UCSD-AML1 (cell line): ENCODE measurements around the gene NRG3.

ENCODE experiments used
- DNase-seq: peaks from one replicate; lab custom pipeline; 2025; ENCODE audit not compliant: unreplicated experiment; lab: John Stamatoyannopoulos, UW

Gene NRG3

GRCh38 chr10:82462910-82463551 is 588.0 kb downstream of the NRG3 start:
- DNase-seq: no peak

- DNase-seq: no peak
These were observed 588.6 kb downstream of the NRG3 start for GRCh38 chr10:82463614-82464013.

- DNase-seq: no peak
These were observed 589.3 kb downstream of the NRG3 start for GRCh38 chr10:82464191-82464818.

DNA sequence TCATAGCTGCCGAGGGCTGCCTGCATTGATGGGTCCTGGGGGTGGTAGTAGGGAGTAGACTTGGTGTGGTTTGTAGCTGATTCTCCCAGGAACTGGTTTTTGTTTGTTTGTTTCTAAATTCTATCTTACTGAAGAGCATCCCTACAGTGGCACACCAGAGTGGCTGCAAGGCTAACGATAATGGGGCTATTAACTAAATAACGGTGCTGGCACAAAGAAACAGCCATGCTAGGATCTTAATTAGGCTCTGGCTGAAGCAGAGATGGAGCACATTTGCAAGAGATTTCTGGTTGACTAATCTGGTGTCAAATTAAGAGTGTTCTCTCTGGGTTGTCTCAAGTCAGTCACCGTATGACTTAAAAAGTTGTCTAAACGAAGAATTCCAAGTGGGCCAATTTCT is 590.0 kb downstream of the NRG3 start:
- no peak for DNase-seq

- DNase-seq: no peak
These were observed 593.5 kb downstream of the NRG3 start for GRCh38 chr10:82468453-82468852.

DNA sequence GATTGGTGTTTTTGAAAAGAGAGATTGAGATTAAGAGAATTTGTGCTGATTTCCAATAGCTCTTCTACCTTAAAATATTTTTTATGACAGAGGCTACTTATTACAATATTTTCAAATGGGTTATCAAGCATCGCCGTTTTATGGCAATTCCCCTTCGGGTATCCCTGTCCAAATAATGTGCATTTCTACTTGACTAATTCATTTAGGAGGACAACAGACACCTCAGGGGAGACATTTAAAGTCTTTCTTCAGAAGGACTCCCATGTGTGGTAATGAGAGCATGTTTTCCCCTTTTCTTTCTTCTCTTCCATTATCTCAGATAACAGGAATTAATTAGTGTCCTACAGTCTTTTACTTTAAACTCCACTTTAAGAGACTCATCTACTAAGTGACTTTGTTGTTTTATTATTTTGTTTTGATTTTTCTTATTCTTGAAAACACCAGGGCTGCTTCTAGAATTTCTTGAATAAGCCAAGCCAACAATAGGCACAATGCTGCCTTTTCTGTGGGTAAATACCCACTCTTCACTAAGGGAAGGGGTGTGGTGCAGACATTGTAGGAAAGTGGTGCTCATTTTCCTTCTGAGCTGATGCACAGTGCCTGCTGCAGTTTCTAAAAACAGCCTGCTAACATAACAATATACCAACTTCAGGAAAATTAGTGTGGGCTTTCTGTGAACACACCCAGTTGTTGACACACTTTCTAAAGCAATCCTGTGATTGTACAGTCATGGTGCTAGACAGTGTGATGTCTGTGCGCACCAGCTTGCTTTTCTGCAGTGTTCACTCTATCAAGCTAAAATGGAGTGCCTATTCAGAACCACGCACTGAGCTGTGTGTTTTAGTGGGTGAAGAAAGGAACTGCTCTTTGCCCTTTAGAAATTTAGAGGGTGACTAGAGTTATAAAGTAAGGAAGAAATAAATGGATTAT is 597.7 kb downstream of the NRG3 start:
- DNase-seq: no peak

DNA sequence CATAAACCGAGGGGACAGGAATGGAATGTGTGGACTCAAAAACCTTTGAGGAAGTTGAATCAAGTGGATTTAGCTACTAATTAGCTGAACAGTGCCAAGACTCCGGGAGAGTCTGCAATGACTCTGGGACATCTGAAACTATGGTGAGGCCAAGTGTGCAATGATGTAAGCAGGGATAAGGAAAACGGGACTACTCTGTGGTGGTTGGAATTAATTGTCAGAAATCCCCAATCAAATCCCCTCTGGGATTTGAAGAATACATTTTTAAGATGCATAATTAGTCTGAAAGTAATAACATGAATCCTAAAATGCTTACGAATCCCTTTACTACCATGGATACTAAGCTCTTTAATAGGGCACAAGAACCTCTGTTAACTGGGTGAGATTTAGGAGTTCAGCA is 602.8 kb downstream of the NRG3 start:
- no peak for DNase-seq

DNA sequence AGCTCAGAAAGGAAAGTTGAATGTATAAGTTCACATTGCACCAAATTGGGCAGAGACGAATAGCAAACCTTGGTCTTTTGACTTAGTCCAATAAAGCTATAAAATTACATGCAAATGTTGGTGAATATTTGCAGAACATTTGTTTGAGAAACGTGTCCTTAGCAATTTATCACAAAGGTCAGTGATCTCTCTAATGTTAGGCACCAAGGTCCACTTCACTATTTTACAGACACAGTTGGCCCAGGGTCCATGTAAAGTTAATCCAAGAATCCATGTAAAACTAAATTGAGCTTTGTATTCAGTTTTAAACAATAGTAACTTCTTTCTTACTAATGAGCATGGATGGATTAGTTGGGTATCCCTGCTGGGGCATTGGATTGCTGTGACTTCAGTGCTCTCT is 617.7 kb downstream of the NRG3 start:
- no peak for DNase-seq

DNA sequence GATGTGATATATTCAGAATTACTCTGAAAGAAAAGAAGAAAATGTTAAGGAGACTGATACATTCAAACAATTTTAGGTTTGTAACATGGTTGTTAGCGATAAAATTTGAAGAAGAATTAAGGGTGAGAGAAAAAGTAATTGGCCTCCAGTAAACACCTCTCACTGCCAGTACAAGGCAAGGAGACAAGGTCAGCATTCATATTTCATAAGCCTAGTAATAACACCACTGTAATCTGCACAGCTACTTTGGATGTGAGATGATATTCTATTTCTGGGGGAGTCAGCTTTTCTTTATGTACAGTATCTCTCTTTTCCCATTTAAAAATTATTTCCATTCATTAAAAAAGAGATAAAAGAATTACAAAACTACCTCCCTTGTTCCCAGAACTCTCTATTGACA is 621.1 kb downstream of the NRG3 start:
- no peak for DNase-seq

- no peak for DNase-seq
These were observed 622.4 kb downstream of the NRG3 start for GRCh38 chr10:82497439-82497838.

DNA sequence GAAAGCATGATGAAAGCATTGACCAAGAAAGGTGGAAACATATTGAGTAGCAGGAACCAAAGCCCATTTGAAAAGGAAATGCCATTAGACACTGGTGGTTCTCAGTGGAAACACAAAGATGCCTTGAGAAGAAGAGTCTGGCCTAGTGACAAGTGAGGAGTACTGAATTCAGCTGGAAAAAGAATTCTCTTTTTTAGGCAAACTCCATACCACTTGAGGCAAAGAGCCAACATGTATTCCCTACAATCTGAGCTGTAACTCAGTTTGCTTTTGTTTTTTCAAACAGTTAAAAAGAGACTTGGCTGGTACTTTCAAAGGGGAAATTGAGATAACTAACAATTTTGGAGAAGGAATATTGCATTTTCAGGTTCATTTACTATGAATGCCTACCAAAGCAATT is 624.0 kb downstream of the NRG3 start:
- DNase-seq: no peak

DNA sequence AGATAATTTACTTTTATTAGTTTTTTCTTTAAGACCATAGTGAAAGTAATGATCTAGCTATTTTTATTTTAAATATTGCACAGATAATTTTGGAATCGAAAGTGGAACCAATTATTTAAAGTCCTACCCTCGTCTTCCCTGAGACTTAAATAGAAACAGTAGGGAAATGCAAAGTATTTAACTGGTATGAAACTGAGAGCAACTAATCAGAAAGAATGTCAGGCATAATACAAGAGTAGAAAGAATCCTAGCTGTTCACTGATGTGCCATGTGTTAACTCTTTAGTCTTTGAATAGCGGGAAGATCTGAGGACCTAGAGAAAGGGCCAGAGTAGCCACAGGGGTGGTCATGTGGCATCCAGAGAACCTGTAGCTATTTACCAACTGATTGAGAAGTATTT is 630.0 kb downstream of the NRG3 start:
- DNase-seq: no peak

GRCh38 chr10:82506680-82507376 is 631.8 kb downstream of the NRG3 start:
- no peak for DNase-seq

DNA sequence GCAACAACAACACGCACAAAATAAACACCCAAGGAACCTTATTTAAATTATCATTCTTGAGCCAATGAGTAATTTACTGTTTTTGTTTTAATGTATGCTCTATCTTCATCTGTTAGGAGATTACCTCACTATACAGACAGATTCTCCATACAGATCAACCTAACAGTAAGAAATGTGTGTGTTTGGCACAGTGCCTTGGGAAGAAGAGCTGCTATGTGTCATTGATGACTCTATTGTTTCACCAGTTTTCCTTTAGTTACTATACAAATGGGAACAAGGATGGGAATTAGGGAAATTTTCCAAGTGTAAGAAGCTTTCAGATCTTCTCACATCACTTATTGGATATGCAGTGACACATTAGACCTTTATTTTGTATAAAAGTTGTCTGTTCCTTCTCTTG is 640.3 kb downstream of the NRG3 start:
- DNase-seq: no peak

DNA sequence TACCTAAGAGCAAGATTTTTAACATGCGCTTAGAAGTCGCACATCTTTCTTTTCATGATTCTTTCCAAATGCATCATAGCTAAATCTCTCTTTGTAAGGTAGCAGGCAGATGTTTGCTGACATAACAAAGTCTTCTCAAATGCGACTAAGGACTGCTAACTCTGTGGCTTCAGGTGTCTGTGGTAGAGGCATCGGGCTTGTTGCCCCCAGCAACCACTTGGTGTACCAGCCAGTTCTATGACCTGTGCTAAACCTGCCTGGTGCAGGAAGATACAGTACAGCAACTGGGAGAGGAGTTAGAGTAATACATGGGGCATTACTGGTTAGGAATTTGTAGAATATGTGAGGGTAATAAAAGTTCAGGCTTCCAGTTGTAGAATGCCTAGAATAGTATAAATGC is 654.1 kb downstream of the NRG3 start:
- no peak for DNase-seq

- DNase-seq: no peak
These were observed 660.5 kb downstream of the NRG3 start for GRCh38 chr10:82535457-82535856.

DNA sequence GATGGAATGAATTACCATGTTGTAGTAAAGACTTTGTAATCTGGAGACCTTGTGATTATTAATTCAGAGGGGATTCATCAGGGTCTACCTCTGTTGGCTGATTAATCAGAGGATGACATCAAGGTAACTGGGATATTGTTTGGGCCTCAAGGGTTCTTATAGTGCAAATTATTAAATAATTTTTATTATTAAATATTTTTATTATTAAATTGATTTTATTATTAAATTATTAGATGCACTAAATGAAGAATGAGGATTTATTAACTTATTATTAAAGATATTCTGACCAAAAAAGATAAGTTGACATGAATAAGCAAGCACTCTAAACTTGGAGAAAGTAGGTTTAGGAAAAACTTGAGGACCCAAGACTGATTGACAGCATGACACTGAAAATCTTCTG is 661.7 kb downstream of the NRG3 start:
- no peak for DNase-seq

- DNase-seq: no peak
These were observed 663.3 kb downstream of the NRG3 start for GRCh38 chr10:82538272-82538671.

- no peak for DNase-seq
These were observed 668.6 kb downstream of the NRG3 start for GRCh38 chr10:82543631-82544030.

DNA sequence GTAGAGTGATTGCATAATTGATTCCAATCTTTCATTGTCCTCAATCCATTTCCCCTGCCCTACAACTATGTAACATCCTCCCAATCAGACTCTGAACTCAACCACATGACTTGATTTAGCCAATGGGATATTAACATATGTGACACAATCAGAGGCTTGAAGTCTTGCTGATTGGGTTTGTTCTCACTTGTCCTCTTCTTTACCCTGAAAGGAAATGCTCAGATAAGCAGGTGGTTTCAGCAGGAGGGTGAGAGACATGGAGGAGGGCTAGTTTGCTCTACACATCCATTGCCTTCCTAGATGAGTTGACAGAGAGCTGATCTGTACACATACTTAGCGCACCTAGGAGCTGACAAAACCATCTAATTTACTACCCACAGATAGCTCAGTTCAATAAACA is 669.4 kb downstream of the NRG3 start:
- no peak for DNase-seq

DNA sequence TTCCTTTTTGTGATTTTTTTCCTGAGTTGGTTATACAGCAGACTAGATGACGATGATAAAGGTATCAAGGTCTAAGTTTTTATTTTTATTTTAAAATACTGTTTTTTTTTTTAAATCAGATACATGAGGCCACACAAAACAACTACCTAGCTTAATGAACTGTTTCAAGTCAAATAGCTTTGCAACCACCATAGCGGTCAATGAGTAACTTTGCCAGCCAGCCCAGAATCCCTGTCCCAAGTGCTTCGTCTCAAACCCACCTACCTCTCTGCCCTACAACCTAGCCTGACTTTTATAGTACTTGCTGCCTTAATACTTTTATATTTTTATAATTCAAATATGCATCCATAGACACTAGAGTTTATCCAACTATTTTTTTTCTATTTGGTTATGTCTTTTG is 676.5 kb downstream of the NRG3 start:
- no peak for DNase-seq

- no peak for DNase-seq
These were observed 677.3 kb downstream of the NRG3 start for GRCh38 chr10:82552267-82552666.
